GM18498 (cell line): ENCODE data around the gene UROC1.

Experiments used
- ATAC-seq: cut with Tn5 transposase; IDR thresholded peaks from one replicate; pipeline ENCODE4 v1.9.1; 2021; ENCODE audit warnings: mild to moderate bottlenecking, moderate library complexity; ENCODE audit not compliant: unreplicated experiment

UROC1 gene

DNA sequence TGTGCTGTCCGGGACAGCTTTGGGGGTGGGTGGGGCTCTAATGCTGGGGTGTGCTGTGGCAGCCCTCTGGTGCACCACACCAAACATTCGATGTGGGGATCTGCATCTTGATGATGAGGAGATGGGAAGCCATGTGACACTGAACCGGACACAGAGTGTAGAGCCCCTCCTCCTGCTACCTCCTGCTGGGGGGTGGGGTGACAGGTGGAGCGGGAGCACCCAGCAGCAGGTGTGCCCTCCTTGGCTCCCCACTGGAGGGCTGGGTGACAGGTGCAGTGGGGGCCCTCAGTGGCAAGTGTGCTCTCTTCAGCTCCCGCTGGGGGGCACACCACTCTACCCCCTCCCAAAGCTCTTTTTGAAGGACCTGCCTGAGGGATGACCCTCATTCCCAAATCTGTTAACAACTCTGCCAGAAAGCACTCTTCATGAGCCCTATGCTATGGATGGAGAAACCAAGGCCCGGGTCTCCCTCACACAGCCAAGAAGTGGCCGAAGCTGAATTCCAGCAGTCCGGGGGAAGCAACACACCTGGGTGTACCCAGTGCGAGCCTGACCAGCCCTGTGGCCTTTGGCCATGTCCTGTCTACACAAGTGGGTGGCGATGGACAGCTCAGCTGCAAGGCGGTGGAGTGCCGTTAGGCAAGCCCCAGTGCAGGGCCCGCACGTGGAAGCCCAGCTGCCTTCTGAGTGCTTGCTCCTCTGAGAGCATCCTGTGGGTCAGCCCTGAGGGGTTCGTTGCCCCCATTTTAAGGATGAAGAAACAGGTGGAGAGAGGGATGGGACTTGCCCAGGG is 609 bp upstream of the UROC1 start:
- ATAC-seq = no peak

DNA sequence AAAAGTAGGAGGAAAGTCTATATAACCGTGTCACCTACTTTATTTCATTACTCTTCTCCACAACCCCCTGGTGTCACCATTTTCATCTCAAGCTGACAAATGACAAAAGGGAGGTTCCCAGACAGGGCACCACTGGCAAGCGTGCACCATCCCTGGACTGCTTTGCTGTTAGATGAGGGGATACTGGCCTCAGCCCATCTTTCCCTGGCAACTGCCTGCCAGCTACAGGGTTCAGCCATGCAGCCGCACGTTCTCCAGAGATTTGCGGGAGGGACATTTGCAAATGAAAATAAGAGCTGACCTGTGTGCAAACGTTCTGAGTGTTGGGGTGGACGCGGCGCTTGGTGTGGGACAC is 660 bp downstream of the UROC1 start:
- no peak for ATAC-seq

DNA sequence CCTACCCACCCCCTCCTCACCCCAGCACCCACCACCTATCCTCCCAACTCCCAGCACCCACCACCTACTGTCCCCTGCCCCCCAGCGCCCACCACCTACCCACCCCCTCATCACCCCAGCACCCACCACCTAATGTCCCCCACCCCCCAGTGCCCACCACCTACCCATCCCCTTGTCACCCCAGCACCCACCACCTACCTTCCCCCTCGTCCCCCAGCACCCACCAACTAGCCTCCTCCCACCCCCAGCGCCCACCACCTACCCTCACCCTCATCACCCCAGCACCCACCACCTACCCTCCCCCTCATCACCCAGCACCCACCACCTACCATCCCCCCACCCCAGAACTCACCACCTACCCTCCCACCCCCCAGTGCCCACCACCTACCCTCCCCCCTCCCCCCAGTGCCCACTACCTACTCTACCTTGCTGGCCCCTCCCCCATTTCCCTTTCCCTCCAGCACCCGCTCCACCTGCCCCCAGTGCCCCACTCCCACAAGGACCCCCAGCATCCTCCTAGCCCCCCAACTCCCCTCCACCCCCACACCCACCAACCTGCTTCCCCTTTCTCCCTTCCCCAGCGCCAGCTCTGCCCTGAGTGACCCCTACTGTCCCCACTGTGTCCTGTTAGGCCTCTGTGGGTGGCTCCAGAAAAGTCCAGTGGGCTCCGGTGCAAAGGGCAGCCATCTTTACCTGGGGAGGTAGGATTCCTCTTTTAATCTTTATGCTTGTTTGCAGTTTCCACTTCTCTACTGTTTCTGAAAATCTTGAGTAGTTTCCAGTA is 1.2 kb downstream of the UROC1 start:
- no peak for ATAC-seq

DNA sequence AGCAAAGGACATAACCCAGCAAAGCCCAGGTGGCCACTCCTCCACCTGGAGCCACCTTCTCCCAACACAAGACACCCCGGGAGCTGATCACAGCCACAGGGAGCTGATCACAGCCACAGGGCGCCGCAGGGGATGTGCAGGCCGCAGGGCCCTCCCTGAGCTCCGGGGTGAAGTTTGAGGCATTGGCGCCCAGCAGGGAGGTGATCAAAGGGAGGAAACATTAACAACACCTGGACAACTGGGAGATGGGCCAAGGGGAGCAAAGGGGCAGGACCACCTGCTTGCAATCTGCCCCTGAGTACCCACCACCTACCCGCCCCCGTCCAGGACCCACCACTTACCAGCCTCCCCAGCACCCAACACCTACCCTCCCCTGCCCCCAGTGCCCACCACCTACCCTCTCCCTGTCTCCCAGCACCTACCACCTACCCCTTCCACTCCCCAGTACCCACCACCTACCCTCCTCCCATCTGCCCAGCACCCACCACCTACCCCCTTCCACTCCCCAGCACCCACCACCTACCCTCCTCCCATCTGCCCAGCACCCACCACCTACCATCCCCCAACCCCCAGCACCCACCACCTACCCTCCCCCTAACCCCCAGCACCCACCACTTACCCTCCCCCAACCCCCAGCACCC is 2.4 kb downstream of the UROC1 start:
- ATAC-seq = no peak

DNA sequence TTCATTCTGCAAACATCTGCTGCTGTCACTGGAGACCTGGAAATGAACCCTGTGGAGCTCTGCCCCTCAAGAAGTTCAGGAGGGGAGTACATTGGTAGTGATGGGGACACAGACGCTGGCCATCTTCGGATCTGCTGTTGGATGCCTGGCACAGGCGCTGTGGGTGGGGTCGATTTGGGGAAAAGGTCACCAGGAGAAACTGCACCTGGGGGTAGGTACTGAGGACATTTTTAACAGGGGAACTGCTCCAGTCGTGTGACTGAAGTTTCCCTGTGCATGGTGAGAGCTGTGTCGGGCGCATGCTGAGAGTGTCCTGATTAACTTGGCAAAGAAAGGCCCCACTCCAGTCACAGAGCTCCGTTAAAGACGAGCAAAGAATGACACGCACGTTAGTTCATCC is 3.4 kb downstream of the UROC1 start:
- no peak for ATAC-seq

DNA sequence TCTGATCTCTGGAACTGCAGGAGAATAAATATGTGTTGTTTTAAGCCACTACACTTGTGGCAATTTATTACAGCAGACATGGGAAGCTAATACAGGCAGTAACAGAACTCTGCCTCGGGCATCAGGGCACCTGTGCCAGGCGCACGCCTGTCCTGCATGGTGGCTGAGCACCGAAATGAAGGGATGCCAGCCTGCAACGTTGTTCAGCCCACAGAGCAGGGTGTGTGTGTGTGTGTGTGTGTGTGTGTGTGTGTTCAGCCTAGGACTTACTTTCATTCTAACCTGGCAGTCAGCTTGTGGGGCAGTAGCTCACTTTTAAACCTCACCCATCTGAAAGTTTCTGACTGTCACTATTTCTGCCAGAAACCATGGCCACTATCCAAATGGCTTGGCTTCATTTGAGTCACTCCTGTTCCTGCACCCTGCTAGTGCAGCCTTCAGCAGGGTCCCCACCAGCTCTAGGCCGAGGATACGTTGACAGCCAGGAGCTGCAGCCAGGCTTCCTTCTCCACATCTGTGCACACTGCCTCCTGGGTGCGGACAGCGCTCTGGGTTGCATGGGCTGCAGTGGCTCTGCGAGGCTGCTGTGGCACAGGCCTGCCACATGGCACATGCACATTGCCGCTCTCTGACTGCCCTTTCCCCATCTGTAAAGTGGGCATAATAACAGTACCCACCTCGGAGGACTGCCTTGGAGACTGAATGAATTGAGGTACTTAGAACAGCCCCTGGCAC is 4.5 kb downstream of the UROC1 start:
- ATAC-seq = no peak

DNA sequence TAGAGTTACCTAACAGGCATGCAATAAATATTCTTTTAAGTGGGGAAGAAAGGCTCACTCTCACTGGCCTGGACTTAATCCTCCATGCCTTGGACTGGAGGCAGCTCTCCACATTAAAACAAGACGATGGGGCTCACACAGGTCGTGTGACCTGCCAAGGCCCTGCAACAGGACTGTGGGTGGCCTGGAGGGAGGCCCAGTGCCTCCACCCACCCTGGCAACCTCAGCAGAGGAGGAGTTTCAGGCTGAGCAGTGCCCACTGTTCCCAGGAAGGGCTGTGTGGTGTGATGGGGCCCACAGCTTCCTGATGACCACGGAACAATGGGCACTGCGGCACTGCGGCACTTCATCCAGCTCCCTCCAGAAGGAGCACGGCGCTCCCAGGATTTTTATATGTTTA is 5.5 kb downstream of the UROC1 start:
- no peak for ATAC-seq

DNA sequence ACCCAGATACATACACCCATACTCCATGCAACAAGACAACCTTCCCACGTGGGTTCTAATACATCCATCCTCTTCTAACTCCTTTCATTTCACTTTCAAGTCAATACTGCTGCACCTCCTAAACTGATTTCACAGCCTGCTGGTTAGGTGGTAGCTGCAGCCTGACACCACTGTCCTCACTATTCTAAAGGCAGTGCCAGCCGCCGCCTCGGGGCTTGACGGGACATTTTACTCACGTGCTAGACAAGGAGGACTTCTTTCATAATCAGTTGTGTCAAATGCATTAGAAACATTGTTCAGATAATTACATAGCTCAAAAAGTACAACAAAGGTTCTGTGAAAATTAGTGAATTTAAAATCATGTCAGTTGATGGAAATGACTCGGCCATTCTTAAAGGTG is 6.3 kb downstream of the UROC1 start:
- no peak for ATAC-seq

DNA sequence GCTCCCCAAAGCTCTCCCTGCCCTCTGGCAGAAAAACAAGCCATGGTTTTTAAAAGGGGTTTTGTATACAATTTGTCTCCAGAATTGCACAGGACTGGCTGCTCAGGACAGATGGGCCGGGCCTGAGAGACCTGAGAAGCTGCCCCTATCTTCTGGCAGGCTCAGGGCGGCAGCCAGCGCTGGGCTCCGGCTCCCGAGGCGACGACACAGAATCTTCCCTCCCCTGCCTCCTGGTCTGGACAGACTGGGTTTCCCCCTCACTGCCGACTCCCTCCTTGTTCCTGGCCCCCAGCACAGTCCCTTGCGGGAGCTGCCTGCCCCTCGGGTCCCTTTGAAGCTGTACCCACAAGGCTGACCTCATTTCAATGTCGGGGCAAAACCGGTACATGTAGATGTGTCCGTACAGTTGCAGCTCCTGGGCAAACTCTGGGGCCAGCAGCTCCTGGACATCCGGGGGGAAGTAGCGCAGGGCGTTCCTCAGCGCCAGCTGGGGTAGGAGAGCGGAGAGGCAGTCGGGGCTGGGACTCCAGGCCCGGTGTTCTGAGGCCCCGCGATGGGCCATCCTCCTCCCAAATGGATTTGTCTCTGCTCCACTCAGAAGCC is 7.2 kb downstream of the UROC1 start:
- ATAC-seq = no peak

DNA sequence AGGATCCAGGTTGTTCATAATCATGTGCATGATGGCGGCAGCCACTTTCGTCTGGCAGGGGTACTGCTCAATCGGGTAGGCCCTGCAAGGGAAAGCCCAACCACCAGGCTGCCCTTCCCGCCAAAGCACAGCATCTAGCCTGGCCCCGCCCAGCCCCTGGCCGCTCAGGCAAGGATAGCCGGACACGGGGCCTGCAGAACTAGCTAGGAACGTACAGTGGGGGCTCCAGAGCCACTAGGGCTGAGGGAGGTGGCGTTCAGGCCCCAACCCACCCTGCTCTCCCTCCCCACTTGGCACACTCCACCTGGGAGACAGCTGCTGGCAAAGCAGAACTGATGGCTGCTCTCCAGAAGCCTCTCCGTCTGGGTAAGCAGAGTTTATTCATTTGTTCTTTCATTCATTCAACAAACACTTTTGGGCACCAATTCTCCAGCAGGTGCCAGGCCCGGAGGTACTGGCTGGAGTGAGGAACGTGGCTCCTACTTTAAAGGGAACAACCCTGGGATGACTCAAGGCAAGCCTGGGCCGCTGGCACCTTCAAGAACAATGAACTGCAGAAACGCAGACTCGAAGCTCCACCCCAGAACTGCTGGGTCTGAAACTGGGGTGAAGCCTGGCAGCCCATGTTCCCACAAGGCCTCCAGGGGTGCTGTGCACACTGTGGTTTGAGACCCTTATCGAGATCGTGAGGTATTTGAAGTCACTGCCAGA is 7.8 kb downstream of the UROC1 start:
- no peak for ATAC-seq

DNA sequence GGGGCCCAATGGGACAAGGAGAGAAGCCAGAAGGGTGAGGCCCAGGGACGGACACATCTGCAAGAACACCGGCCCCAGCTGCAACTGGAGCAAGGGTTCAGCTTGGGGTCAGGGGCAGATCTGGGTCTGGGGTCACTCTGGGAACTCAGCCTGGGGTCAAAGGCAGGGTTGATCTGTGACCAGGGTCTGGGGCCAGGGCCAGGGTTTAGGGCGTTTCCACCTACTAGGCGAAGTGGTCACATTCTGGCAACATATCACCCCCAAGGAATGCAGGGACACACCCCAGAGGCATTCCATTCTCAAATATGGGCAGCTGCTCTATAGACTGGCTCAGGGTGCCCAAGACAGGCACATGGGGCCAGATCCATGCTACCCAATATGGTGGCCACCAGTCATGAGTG is 9.0 kb downstream of the UROC1 start:
- ATAC-seq = no peak

DNA sequence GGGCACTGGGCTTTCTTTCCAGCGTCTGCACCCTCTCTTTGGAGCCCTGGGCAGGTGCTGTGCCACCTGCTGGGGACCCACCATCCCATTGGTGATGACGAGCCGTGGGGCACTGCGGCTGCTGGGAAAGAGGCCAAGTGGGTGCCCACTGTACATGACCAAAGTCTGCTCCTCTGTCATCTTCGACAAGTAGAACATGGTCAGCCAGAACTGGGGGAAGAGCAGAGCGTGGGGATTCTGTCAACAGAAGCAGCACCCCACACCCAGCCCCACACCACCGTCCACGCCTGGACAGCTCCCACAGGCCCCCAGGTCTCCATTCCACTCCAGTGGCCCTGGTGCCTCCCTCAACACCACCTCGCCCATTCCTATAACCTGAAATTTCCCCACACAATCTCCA is 9.7 kb downstream of the UROC1 start:
- ATAC-seq = no peak

DNA sequence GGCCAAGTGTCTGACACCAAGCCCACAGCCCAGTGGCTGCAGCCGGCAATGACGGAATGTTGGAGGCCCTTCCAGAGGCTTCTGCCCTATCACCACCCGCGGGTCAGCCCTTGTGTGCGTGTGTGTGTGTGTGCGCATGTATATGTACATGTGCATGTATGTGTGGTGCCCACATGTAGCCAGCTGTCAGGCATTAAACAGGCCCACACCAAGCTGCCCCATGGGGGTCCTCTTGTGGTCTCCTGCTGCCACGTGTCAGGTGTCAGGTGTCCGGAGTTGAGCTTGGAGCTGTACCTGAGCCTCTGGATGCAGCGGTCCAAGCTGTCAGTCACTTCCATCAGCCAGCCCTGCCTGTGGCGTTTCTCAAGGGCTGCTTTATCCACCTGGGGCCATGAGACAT is 13.9 kb downstream of the UROC1 start:
- no peak for ATAC-seq

DNA sequence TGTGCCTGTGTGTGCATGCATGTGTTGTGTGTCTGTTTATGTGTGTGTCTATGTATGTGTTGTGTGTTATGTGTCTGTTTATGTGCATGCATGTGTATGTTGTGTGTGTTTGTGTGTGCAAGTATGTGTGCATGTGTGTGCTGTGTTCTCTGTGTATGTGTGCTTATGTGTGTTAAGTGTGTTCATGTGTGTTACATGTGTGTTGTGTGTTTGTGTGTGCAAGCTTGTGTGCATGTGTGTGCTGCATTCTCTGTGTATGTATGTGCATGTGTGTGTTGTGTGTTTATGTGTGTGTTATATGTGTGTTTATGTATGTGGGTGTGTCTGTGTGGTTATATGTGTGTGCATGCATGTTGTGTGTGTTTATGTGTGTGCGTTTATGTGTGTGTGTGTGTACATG is 14.9 kb downstream of the UROC1 start:
- no peak for ATAC-seq

DNA sequence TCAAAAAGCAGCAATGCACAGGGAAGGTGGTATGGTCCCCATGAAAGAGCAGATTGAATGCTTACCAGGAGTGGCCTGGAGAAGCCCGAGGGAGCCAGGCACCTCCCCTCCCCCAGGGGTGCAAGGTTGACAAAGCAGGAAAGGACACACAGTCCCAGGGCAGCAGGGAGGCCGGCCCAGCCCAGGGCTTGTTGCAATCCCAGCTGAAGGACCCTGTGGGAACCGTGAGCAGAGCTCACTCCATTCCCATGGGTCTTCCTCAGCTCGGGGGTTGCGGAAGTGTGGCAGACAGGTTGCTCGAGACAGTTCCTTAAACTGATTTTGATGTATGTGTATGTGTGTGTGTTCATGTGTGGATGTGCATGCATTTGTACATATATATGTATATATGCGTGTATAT is 15.8 kb downstream of the UROC1 start:
- no peak for ATAC-seq

DNA sequence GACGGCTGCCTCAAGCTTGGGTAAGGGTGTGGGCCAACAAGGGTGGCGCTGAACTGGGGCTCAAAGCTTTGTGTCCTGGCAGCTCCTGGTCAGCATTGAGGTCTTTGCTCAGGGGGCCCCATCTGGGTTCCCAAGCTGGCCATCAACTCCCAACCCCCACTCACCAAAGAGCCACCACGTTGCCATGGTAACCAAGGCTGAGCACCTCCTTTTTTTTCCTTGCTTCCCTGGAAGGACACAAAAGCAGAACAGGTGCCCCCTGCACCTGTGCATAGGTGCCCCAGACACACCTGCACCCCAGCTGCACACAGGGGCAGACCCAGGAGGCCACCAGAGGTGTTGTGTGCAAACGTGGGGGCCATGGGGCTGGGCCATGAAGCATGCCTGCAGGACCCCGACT is 16.5 kb downstream of the UROC1 start:
- ATAC-seq = no peak

DNA sequence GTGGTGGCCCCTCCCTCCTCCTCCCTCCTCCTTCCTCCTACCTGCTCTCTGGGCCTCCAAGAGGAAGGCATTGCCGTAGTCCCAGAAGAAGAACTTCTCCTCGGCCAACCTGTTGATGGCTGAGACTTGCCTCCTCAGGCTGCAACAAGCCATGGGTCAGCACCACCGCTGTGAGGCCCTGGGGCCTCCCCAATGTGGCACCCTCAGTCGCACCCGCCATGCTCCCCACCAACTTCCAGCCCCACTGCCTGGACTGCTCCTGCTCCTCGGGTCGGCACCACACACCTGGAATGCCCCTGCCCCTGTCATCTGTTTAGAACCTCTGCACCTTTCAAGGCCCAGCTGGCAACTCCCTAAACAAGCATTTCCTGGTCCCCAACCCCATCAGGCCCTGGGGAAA is 17.6 kb downstream of the UROC1 start:
- ATAC-seq = no peak

DNA sequence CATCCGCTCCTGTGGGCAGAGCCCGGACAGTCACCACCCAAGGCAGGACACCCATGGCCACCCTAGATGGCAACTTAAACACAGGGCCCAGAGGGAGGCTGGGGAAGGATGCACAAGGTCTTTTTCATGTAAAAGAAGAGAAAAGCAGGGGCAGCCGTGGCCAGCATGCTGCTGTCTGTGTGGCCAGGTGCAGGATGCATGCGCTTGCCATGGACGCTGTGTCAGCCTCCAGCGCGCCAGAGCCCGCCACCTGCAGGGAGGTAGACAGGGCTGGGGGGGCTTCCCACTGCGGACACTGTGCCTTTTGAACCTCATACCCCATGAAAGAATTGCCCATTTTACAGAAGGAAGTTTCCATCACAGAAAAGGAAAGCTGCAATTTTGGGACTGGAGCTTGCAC is 18.2 kb downstream of the UROC1 start:
- ATAC-seq = no peak

DNA sequence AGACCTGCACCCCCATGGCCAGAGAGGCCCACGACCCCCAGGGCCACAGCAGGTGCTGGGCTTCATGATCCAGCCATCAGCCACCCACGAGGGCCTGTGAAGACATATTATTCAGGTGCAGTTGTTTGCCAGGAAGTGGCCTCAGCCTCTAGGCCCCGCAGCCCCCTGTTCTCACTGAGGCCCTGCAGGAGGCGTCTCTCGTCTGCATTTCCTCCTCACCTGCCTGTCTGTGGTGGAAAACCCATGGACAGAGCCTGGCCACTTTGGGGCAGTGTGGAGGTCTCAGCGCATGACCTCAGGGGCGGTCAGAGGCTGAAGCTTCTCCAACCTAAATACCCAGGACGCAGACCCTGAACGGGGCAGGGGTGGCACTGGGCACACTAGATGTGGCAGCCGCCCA is 18.6 kb downstream of the UROC1 start:
- no peak for ATAC-seq

DNA sequence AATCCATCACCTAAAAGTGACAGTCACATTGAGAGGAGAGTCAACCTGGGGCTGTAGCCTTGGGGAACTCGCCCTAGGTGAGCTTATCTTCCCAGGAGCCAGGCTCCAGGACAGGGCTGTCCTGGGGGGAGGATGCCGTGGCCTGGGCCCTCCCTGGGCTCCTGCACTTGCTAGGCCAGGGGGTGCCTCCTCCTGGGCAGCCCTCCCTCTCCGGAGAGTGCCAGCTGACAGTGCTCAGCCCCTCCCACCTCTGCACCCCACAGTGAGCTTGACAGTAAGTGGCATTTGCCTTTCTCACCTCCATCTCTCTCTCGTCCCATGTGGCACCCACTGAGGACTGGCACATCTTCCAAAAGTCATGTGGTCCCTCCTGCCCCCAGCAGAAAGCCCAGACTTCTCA is 19.1 kb downstream of the UROC1 start:
- ATAC-seq = no peak
